Activated CD8-positive, alpha-beta memory T cell treated with anti-CD3 and anti-CD28 coated beads, Interleukin-2, amount 10 ng/mL, durations not matched to agents 7 days and 5 days (primary cell): ENCODE measurements around the gene NR3C2. TPM values are rescaled to one million over a fixed set of nuclear protein-coding genes. Genes with fewer than 3 reads are reported as not detected.
"Not testable (repeated sequence)": the region's sequence is repeated elsewhere in the genome, so short reads cannot be mapped to it uniquely, and the experiment has no call there.

Source experiments
- ATAC-seq: fragments of 150-1000 bp; cut with Tn5 transposase; one replicate; pipeline ENCODE4 v1.10.0; 2021; ENCODE audit warnings: moderate library complexity
- CTCF ChIA-PET: fragments of 350-600 bp; sonication (Branson Sonifier 250); formaldehyde crosslinking; loops from one replicate; lab custom pipeline; 2021; ENCODE audit warnings: antibody characterized with exemption; lab: Charles Lee
- DNase-seq: peaks from one replicate; pipeline ENCODE4 v3.0.0-alpha.2; 2020
- H3K27ac Mint-ChIP-seq: one replicate; pipeline ENCODE4 v1.8.0; 2021; ENCODE audit warnings: mild to moderate bottlenecking, mixed read lengths
- H3K27me3 Mint-ChIP-seq: one replicate; pipeline ENCODE4 v1.8.0; 2021; ENCODE audit warnings: mixed read lengths
- H3K36me3 Mint-ChIP-seq: one replicate; pipeline ENCODE4 v1.8.0; 2021; ENCODE audit warnings: mild to moderate bottlenecking, mixed read lengths
- H3K4me1 Mint-ChIP-seq: one replicate; pipeline ENCODE4 v1.8.0; 2021; ENCODE audit warnings: mixed read lengths
- H3K4me3 Mint-ChIP-seq: one replicate; pipeline ENCODE4 v1.8.0; 2021; ENCODE audit warnings: mild to moderate bottlenecking, moderate library complexity, mixed read lengths
- H3K9me3 Mint-ChIP-seq: one replicate; pipeline ENCODE4 v1.8.0; 2022; ENCODE audit warnings: low read depth, mixed read lengths
- total RNA-seq, 2 experiments: library from RNA; stranded (reverse); gene quantifications; one replicate each; pipeline ENCODE4 v1.2.3, GENCODE V29; 2021

Gene NR3C2
- total RNA-seq, 2 experiments from 2014 or later, result 2.2 to 9.0 TPM

DNA sequence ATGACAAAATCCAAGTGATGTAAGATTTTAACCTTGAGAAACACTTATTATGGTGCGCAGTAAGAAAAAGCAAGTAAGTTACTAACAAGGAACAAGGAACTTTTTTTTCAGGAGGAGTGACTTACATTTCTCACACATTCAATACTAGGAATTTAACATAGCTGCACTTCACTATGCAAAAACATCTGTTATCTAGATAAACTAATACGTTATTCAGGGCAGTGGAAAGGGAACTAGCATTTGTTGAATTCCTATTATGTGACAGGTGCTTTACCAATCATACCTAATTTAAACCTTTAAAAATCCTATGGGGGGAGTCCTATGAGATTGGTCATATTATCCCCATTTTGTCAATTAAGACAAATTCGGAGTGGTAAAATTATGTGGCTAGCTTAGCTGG is 238.0 kb downstream of the NR3C2 start:
- ATAC-seq, result no peak
- H3K27ac Mint-ChIP-seq, result no peak overlapping the region
- no peaks in the 10 kb centered on the region for H3K36me3 Mint-ChIP-seq
- CTCF ChIA-PET, result no interaction called here
- peaks cover 3% of the 10 kb centered on the region for H3K4me1 Mint-ChIP-seq
- no peaks in the 10 kb centered on the region for H3K9me3 Mint-ChIP-seq
- no peak overlapping the region for H3K4me3 Mint-ChIP-seq
- no peak for DNase-seq
- no peaks in the 10 kb centered on the region for H3K27me3 Mint-ChIP-seq

DNA sequence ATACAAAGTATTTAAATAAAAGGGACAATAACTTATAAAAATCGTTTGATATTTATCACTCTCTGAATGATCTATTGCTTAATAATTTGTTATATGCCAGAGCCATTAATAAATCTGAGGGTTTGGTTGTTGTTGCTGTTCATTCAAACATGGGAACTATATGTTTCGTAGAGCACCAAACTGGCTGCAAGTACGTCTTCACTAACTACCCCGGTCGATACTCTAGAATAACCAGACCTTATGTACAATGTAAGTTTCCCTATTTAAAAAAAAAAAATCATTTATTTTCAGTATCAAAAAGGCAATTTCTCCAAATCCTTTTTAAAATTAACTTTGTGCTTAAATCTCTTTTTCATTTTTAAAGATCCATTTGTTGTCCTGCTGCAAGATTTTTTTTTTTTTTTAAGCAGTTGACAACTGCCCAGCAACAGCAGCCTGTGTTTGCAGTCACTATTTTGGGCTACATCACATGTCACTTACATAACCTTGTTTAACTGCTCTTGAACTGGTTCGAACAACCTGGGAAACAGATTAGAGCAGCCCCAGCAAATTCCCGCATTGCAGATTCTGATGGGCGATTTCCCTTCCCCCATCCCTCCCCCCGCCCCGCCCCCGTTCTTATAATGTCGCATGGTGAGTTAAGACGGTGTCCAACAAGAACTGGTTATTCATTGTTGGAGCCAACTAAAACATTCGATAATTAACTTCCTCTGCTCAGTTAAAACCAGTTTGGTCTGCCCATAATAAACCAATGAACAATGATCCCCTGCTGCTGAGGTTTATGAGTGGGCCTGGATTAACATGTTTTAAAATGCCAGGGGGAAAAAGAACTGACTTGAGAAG is 238.9 kb downstream of the NR3C2 start:
- no peaks in the 10 kb centered on the region for H3K9me3 Mint-ChIP-seq
- peaks cover 3% of the 10 kb centered on the region for H3K4me1 Mint-ChIP-seq
- no peak for ATAC-seq
- DNase-seq, result no peak
- H3K4me3 Mint-ChIP-seq, result no peak overlapping the region
- no peaks in the 10 kb centered on the region for H3K36me3 Mint-ChIP-seq
- H3K27ac Mint-ChIP-seq, result no peak overlapping the region
- CTCF ChIA-PET, result no interaction called here
- no peaks in the 10 kb centered on the region for H3K27me3 Mint-ChIP-seq

DNA sequence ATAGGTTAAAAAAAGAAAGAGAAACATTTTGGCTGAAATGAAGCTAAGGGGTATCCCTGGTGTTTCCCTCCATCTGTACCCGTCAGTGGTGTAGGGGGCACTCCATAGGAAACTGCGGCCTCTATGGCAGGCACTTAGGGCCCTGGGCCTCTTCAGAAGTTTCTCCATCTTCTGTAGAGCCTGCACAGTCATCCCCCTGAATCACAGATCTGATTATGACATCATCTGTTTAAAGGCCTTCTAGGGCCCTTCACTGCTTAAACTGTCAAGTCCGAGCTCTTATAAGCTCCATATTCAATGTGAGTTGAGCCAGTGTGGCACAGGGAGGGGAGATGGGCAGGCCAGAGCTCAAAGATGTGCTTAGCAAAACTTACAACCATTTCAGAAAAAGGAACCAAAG is 241.3 kb downstream of the NR3C2 start:
- DNase-seq, result no peak
- H3K9me3 Mint-ChIP-seq, result no peaks in the 10 kb centered on the region
- peaks cover 3% of the 10 kb centered on the region for H3K4me1 Mint-ChIP-seq
- no peak overlapping the region for H3K27ac Mint-ChIP-seq
- CTCF ChIA-PET, result no interaction called here
- ATAC-seq, result no peak
- H3K36me3 Mint-ChIP-seq, result no peaks in the 10 kb centered on the region
- H3K4me3 Mint-ChIP-seq, result no peak overlapping the region
- no peaks in the 10 kb centered on the region for H3K27me3 Mint-ChIP-seq

DNA sequence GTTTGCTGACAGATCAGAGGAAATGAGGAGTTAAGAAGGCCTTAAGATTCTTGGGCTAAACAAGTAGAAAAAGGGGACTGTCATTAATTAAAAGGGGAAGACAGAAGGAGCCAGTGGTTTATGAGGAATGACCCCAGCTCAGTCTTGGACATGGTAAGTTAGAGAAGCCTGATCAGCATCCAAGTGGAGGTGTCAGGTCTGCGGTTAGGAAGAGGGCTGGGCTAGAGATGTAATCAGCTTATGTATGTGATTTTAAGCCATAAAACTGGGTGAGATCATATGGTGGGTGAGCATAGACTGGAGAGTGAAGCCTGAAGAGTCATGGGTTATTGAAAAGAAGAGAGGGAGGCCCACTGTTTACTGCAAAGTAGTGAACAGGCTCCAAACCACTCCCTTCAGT is 246.1 kb downstream of the NR3C2 start:
- H3K4me1 Mint-ChIP-seq, result peaks cover 5% of the 10 kb centered on the region
- H3K36me3 Mint-ChIP-seq, result peaks cover 13% of the 10 kb centered on the region
- CTCF ChIA-PET, result no interaction called here
- no peak for ATAC-seq
- no peak overlapping the region for H3K27ac Mint-ChIP-seq
- no peaks in the 10 kb centered on the region for H3K9me3 Mint-ChIP-seq
- H3K27me3 Mint-ChIP-seq, result no peaks in the 10 kb centered on the region
- no peak for DNase-seq
- H3K4me3 Mint-ChIP-seq, result no peak overlapping the region

GRCh38 chr4:148192526-148192925 is 249.7 kb downstream of the NR3C2 start:
- DNase-seq, result no peak
- H3K4me3 Mint-ChIP-seq, result no peak overlapping the region
- H3K27me3 Mint-ChIP-seq, result no peaks in the 10 kb centered on the region
- H3K4me1 Mint-ChIP-seq, result peaks cover 5% of the 10 kb centered on the region
- no peak for ATAC-seq
- CTCF ChIA-PET, result no interaction called here
- peaks cover 13% of the 10 kb centered on the region for H3K36me3 Mint-ChIP-seq
- H3K9me3 Mint-ChIP-seq, result peaks cover 2% of the 10 kb centered on the region
- no peak overlapping the region for H3K27ac Mint-ChIP-seq

- not testable (repeated sequence) for H3K4me1 Mint-ChIP-seq, DNase-seq, H3K27me3 Mint-ChIP-seq, H3K27ac Mint-ChIP-seq, H3K9me3 Mint-ChIP-seq, ATAC-seq, H3K4me3 Mint-ChIP-seq
- H3K36me3 Mint-ChIP-seq, result peaks cover 10% of the 10 kb centered on the region
- CTCF ChIA-PET, result interaction anchor here (0.6 kb wide), 1 partner anchor 82 kb away, joined by 3 read pairs; no protein-coding TSS in a partner anchor
Measured at GRCh38 chr4:148187454-148188222, 254.6 kb downstream of the NR3C2 start.

DNA sequence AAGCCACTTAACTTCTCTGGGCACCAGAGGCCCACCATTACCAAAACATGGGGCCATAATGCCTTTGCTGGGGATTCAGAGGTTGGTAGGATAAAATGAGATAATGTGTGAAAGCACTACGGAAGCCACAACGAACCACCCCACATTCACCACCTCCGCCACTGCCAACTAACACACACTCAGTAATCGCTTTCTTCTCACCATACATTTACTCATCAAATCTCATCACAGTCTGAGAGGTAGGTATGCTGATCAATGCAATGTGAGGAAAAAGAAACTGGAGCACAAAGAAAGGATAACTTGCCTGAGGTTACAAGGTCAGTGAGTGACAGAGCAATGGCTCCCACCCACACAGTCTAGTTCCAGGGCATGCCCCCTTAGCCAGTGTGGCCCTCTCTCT is 257.3 kb downstream of the NR3C2 start:
- CTCF ChIA-PET, result no interaction called here
- ATAC-seq (no peak), DNase-seq (no peak)
- Mint-ChIP-seq H3K9me3 (peaks cover under 1% of the 10 kb centered on the region), H3K4me3 (no peak overlapping the region), H3K27ac (no peak overlapping the region), H3K4me1 (peaks cover 8% of the 10 kb centered on the region), H3K27me3 (no peaks in the 10 kb centered on the region), H3K36me3 (peaks cover 1% of the 10 kb centered on the region)

DNA sequence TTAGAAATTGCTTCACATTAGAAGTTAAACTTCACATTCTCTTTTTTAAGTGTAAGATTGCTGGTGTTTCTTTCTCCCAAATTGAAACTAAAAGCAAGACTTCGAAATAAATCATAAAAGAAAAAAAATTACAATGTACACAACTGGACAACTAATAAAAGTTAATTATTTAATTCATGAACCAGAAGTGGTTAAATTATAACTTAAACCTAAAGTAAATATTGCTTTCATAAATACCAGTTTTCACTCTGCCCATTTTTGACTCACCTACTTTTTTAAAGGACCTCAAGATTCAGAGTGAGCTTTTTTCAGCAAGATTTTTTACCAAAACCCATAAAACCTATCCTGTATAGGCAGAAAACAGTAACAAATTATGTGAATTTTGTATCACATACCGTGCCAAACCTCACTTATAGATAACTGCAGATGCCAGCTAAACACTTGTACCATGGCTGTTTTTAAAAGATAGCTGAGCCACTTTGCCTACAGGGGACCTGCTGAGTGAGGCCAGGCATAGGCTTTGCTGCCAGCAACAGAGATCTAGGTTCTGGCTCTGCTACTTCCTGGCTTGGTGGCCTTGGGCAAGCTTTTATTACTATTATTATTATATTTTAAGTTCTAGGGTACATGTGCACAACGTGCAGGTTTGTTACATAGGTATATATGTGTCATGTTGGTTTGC is 259.8 kb downstream of the NR3C2 start:
- Mint-ChIP-seq H3K9me3 (no peaks in the 10 kb centered on the region), H3K27ac (no peak overlapping the region), H3K27me3 (no peaks in the 10 kb centered on the region), H3K4me1 (peaks cover 8% of the 10 kb centered on the region), H3K4me3 (no peak overlapping the region), H3K36me3 (peaks cover 1% of the 10 kb centered on the region)
- DNase-seq (no peak), ATAC-seq (no peak)
- CTCF ChIA-PET, result no interaction called here

DNA sequence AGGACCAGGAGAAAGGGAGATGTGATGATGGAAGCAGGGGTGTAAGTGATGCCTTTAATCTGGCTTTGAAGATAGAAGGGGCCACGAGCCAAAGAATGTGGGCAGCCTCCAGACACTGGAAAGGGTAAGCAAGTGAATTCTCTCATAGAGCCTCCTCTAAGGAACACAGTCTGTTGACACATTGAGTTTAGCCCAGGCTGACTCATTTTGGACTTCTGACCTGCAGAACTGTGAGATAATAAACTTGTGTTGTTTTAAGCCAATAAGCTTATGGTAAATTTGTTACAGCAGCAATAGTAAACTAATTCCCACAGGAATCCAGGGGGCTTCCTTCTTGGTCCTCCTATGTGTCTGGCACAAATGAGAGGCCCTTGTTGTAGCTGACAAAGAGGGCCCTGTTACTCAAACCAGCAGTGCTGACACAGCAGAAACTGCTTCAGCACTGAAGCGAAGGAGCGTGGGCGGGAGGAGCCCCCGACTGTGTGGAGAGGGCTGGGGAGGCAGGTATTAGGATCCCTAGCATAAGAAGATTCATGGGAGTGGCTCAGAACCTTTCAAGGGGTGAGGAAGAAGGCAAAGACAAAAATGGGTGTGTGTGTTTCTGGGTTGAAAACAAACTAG is 268.7 kb downstream of the NR3C2 start:
- DNase-seq, result no peak
- Mint-ChIP-seq H3K27me3 (no peaks in the 10 kb centered on the region), H3K4me3 (no peak overlapping the region), H3K27ac (no peak overlapping the region), H3K9me3 (no peaks in the 10 kb centered on the region), H3K4me1 (peaks cover 7% of the 10 kb centered on the region), H3K36me3 (peaks cover 7% of the 10 kb centered on the region)
- ATAC-seq, result no peak
- CTCF ChIA-PET, result no interaction called here

- CTCF ChIA-PET, result no interaction called here
- Mint-ChIP-seq H3K4me1 (peaks cover 7% of the 10 kb centered on the region), H3K4me3 (no peak overlapping the region), H3K9me3 (no peaks in the 10 kb centered on the region), H3K27ac (no peak overlapping the region), H3K27me3 (no peaks in the 10 kb centered on the region), H3K36me3 (peaks cover 7% of the 10 kb centered on the region)
- ATAC-seq (no peak), DNase-seq (no peak)
Measured at GRCh38 chr4:148171596-148171995, 270.6 kb downstream of the NR3C2 start.

DNA sequence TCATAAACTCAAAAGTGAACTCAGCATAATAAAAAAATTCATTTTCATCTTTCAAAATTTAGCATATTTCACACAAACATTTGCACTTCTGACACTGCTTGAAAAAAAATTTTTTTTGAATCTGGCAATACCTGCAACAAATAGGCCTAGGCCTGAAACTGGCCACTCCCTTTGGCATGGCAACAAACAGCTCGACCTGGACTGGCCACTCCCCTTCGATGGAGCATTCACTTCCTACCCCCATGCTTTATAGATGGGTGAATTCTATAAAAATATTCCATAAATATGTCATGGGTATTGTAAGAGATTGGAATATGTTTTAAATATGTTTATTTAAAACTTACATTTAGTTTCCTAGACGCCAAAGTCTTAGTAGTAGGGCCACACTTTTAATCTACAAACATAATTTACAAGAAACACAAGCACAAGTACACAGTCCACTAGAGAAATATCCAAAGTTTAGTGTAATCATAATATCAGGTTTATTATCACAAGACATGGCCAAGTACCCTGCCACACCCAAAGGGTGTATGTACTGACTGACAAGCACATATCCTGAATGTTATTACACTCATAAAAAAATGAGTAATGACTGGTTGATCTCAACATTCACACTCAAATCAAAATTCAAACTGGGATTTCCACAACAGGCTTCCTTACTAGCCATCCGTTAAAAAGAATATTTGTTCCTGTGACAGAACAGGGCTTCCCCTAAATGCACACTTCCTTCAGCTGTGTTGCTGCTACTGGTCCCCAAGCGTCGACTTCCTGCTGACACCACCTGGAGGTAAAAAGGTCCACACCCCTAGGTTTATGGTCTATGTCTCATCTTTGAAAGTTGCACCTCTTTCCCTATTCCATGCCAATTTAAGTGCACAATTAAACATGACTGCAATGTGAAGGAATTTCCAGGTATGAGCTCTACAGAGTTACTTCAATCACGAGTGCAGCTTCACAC is 271.5 kb downstream of the NR3C2 start:
- ATAC-seq (peak; percentile 30), DNase-seq (no peak)
- Mint-ChIP-seq H3K4me1 (peaks cover 7% of the 10 kb centered on the region), H3K27ac (no peak overlapping the region), H3K36me3 (peaks cover 7% of the 10 kb centered on the region), H3K27me3 (no peaks in the 10 kb centered on the region), H3K9me3 (no peaks in the 10 kb centered on the region), H3K4me3 (no peak overlapping the region)
- CTCF ChIA-PET, result no interaction called here

- no peak overlapping the region for H3K4me3 Mint-ChIP-seq
- no peaks in the 10 kb centered on the region for H3K9me3 Mint-ChIP-seq
- no peaks in the 10 kb centered on the region for H3K27me3 Mint-ChIP-seq
- ATAC-seq, result no peak
- peaks cover 6% of the 10 kb centered on the region for H3K4me1 Mint-ChIP-seq
- CTCF ChIA-PET, result no interaction called here
- H3K27ac Mint-ChIP-seq, result no peak overlapping the region
- peaks cover 6% of the 10 kb centered on the region for H3K36me3 Mint-ChIP-seq
- no peak for DNase-seq
Measured at GRCh38 chr4:148166132-148166591, 276.1 kb downstream of the NR3C2 start.
